Urinary bladder (tissue), 4 donors: ENCODE data around the gene DYSF. TPM values are rescaled to one million over a fixed set of nuclear protein-coding genes. Genes with fewer than 3 reads are reported as not detected.

ENCODE experiments used
- DNase-seq: peaks from one replicate; pipeline ENCODE4 v3.0.0-alpha.2; 2015; ENCODE audit errors: extremely low spot score
- H3K27ac ChIP-seq: one replicate; pipeline ENCODE4 v1.5.1; 2013; ENCODE audit warnings: low read depth, mild to moderate bottlenecking, moderate library complexity
- H3K36me3 ChIP-seq: one replicate; pipeline ENCODE4 v1.6.1; 2013; ENCODE audit warnings: mild to moderate bottlenecking, moderate library complexity; ENCODE audit not compliant: insufficient read depth
- H3K4me1 ChIP-seq: one replicate; pipeline ENCODE4 v1.6.1; 2013; ENCODE audit warnings: mild to moderate bottlenecking, moderate library complexity; ENCODE audit not compliant: insufficient read depth
- H3K4me3 ChIP-seq: one replicate; pipeline ENCODE4 v1.5.1; 2013; ENCODE audit warnings: low read depth, low read length
- WGBS: extraction: QIAGEN DNeasy Blood & Tissue Kit; methylation state at CpG from one replicate; pipeline ENCODE4 v1.1.7; 2013; 5-methylcytosine and 5-hydroxymethylcytosine counted together
- polyA plus RNA-seq: library from polyadenylated mRNA; stranded (reverse); fragments of 200-250 nt; gene quantifications from one replicate; pipeline ENCODE4 v1.2.3, GENCODE V29; 2013
- total RNA-seq: library from RNA; depleted of rRNA; stranded (reverse); fragments of >200 nt; gene quantifications from one replicate; pipeline ENCODE4 v1.2.3, GENCODE V29; 2014
- donor health status: healthy with polysubstance abuse.
- donor health status: healthy.

Gene DYSF
- total and polyA plus RNA-seq, 2 donors = 19.0 to 22.9 TPM

GRCh38 chr2:71602581-71602980 is 149.2 kb downstream of the DYSF start:
- no peak for DNase-seq
- no peaks in the 10 kb centered on the region for H3K4me1 ChIP-seq
- 79% methylated on average over 5 of the region's 5 CpGs for WGBS
- H3K4me3 ChIP-seq = no peak overlapping the region
- H3K36me3 ChIP-seq = no peaks in the 10 kb centered on the region
- H3K27ac ChIP-seq = no peak overlapping the region

DNA sequence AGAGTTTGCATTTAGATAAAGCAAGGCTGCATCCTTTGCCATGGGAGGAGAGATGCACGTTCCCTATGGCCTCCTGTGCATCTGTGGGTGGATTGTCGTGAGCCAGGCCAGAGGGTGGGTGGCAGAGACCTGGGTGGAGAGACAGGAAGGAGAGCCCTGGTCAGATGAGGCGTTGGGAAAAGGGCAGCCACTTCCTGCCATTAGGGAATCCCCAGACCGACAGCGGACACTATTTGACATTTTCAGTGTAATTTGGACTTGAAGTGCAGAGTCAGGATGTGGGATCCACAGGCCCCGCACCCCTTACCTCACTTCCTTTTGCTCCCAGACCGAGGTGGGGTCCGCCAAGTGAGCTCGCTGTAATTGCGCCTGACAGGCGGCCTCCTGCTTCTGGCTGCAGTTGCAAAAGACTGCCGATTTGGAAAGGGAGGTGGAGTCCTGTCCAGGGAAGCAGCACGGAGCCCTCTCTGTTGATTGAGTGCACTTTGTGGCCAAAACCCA is 150.0 kb downstream of the DYSF start:
- no peak overlapping the region for H3K4me3 ChIP-seq
- H3K27ac ChIP-seq = no peak overlapping the region
- H3K4me1 ChIP-seq = no peaks in the 10 kb centered on the region
- no peaks in the 10 kb centered on the region for H3K36me3 ChIP-seq
- no peak for DNase-seq
- 55% methylated on average over 13 of the region's 13 CpGs for WGBS

DNA sequence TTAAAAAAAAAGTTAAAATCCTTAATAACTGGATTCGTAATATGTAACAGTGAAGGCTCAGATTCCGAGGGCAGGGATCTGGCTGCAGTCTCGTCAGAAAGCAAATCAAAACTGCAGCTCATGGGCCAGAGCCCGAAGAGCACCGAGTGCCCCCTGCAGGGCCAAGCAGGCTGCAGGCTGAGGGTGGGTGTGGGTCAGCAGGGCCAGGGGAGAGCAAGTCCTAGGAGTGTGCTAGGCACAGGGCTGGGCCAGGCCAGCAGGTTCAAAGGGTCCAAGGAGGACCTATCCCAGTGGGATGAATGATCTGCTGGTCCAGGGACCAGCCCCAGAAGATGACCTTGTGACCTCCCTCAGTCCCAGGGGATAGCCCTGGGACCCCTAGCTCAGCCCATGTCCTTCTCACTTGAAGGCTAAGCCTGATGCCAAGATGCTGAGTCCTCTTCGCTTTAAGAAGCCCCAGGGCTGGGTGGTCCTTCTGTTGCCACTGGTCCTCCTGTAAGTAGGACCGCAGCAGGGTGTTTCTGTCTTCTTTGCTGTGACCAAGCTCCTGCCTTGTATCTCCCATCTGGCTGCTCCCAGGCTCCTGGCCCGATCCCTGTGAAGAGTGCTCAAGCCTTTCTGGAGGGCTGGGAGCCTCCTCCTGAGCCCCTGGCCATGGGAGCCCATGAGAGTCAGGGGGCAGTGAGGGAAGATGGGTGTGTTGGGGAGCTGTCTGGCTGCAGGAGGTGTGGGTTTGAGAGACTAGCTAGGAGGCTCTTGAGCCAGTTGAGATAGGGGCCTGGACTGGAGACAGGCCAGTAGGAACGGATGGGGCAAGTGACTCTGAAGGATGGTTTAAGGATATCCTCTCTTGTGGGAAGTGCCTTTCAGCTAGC is 150.7 kb downstream of the DYSF start:
- Histone ChIP-seq H3K4me1 (no peaks in the 10 kb centered on the region), H3K4me3 (no peak overlapping the region), H3K36me3 (no peaks in the 10 kb centered on the region), H3K27ac (no peak overlapping the region)
- 77% methylated on average over 9 of the region's 9 CpGs for WGBS
- DNase-seq = no peak

DNA sequence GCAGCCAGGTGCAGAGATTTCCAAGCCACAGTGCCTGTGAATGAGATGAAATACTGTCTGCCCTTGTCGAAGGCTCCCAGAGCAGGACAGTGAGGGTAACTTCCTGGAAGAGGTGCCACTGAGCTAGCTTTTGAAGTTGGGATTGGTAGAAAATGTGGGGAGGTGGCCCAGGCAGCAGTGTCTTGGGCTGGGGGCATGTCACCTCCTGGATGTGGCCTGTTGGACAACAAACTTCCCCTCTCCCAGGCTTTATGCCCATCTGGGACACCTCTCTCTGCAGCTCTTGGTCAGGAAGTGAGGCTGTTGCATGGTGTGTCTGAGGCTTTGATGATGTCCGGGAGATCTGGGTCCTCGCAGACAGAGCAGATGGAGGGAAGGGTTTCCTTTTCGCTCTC is 151.4 kb downstream of the DYSF start:
- 74% methylated on average over 4 of the region's 4 CpGs for WGBS
- no peaks in the 10 kb centered on the region for H3K36me3 ChIP-seq
- no peak for DNase-seq
- H3K4me3 ChIP-seq = no peak overlapping the region
- H3K4me1 ChIP-seq = no peaks in the 10 kb centered on the region
- H3K27ac ChIP-seq = no peak overlapping the region

DNA sequence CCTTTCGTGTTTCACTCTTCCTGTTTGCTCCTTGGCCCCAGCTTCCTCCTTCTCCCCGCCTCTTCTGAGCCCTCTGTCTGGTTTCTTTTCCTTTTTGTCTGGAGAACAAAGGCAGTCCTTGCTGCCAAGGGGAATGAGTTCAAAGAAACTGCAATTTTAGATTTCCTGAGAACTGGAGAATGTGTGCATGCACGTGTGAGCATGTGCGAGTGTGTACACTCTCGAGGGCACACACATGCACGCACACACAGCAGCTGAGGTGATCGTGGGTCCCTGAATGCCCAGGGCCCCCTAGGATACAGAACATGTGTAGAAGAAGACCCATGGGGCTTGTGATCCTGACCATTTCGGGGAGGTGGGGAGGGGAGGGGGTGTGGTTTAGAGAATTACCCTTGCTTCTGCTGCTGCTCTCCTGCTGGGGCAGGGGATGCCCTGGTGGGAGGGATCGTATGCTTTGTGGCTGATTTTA is 151.8 kb downstream of the DYSF start:
- no peak overlapping the region for H3K27ac ChIP-seq
- H3K4me3 ChIP-seq = no peak overlapping the region
- no peak for DNase-seq
- WGBS = 63% methylated on average over 9 of the region's 9 CpGs
- no peaks in the 10 kb centered on the region for H3K36me3 ChIP-seq
- no peaks in the 10 kb centered on the region for H3K4me1 ChIP-seq

DNA sequence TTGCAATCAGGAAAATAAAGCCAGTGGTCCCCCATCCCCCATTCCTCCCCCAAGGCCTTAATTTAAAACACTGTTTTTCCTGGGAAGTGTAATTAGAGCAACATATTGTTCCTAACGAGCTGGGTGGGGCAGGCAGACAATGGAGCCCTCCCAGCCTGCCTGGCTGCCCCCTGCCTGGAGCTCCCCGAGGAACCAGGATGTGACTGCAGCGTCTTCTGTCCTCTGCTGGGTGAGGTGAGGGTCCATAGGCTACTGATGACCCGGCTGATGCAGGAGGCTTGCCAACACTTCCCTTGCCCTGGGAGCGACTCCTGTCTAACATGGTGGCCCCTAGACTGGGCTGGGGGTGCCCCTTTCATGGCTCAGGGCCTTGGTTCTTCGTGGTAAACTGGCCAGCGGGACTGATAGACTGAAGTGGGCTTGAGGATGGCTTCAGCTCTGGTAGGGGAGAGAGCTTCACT is 152.4 kb downstream of the DYSF start:
- DNase-seq = no peak
- Histone ChIP-seq H3K4me3 (no peak overlapping the region), H3K36me3 (no peaks in the 10 kb centered on the region), H3K27ac (no peak overlapping the region), H3K4me1 (no peaks in the 10 kb centered on the region)
- 83% methylated on average over 7 of the region's 7 CpGs for WGBS

GRCh38 chr2:71606244-71606643 is 152.9 kb downstream of the DYSF start:
- Histone ChIP-seq H3K4me3 (no peak overlapping the region), H3K36me3 (no peaks in the 10 kb centered on the region), H3K4me1 (no peaks in the 10 kb centered on the region), H3K27ac (no peak overlapping the region)
- no peak for DNase-seq
- 94% methylated on average over 3 of the region's 3 CpGs for WGBS

- WGBS = 94% methylated on average over 7 of the region's 7 CpGs
- Histone ChIP-seq H3K4me1 (no peaks in the 10 kb centered on the region), H3K4me3 (no peak overlapping the region), H3K36me3 (no peaks in the 10 kb centered on the region), H3K27ac (no peak overlapping the region)
- no peak for DNase-seq
These were observed 154.0 kb downstream of the DYSF start for GRCh38 chr2:71607151-71607889.

GRCh38 chr2:71608034-71608433 is 154.7 kb downstream of the DYSF start:
- 75% methylated on average over 6 of the region's 6 CpGs for WGBS
- no peaks in the 10 kb centered on the region for H3K4me1 ChIP-seq
- no peaks in the 10 kb centered on the region for H3K36me3 ChIP-seq
- no peak overlapping the region for H3K4me3 ChIP-seq
- H3K27ac ChIP-seq = no peak overlapping the region
- DNase-seq = no peak

DNA sequence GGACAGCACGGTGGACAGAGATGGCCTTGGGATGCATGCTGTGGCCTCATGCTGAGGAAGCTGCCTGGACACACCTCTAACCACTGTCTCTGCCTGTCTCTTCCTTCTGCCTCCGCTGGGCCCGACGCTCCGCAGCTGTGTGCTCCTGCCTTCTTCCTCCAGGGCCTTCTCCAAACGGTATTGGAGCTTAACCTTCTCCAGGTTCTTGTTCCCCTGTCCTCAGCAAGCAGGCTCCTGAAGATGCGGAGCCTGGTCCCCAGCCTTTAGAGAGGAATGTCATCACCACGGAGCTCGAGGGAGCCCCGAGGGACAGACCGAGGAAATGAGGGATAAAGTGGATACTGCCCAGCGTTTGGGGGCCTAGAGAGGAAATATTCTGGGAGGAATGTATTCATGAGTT is 155.1 kb downstream of the DYSF start:
- Histone ChIP-seq H3K36me3 (no peaks in the 10 kb centered on the region), H3K27ac (no peak overlapping the region), H3K4me1 (no peaks in the 10 kb centered on the region), H3K4me3 (no peak overlapping the region)
- 70% methylated on average over 12 of the region's 12 CpGs for WGBS
- no peak for DNase-seq

DNA sequence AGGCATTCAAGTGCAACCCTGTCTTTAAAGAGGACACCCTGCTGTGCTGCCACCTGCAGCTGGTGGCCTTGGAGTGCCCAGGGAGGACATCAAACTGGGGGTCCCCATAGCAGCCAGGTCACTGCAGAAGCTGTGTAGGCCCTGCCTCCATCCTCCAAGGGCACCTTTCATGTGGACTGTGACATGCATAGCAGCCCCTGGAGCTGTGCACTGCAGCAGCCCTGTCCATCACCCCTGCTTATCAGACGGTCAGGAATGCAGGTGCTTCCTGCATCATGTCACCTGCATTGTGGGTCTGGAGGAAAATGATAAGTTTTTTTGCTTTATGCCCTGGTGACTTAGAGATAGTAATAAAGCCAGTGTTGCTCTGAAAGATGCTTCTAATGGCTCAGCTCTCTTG is 155.7 kb downstream of the DYSF start:
- H3K27ac ChIP-seq = no peak overlapping the region
- no peak overlapping the region for H3K4me3 ChIP-seq
- 60% methylated on average over 1 of the region's 1 CpG for WGBS
- DNase-seq = no peak
- H3K36me3 ChIP-seq = no peaks in the 10 kb centered on the region
- no peaks in the 10 kb centered on the region for H3K4me1 ChIP-seq

- Histone ChIP-seq H3K36me3 (no peaks in the 10 kb centered on the region), H3K27ac (no peak overlapping the region), H3K4me1 (no peaks in the 10 kb centered on the region), H3K4me3 (no peak overlapping the region)
- WGBS = 87% methylated on average over 5 of the region's 5 CpGs
- no peak for DNase-seq
These were observed 156.1 kb downstream of the DYSF start for GRCh38 chr2:71609441-71609840.

DNA sequence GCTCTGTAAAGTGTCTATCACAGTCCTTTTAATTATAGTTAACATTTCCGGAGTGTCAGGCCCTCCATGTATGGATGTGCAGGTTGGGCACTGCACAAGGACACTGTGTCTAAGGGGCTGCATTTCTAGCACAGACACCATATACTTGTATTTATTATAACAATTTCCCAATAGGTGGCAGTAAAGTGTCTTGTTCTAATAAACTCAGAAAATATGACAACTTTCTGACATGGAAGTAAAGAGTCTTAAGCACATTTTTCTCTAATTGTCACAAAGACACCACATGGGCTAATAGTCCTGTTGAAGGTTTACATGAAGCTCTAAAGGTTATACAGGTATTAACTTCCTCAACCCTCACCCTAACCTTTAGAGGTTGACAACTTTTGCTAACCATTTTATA is 156.6 kb downstream of the DYSF start:
- no peak for DNase-seq
- WGBS = 65% methylated on average over 1 of the region's 1 CpG
- Histone ChIP-seq H3K27ac (no peak overlapping the region), H3K36me3 (no peaks in the 10 kb centered on the region), H3K4me1 (no peaks in the 10 kb centered on the region), H3K4me3 (no peak overlapping the region)

GRCh38 chr2:71610671-71611070 is 157.3 kb downstream of the DYSF start:
- Histone ChIP-seq H3K4me3 (no peak overlapping the region), H3K4me1 (no peaks in the 10 kb centered on the region), H3K27ac (no peak overlapping the region), H3K36me3 (no peaks in the 10 kb centered on the region)
- no peak for DNase-seq
- WGBS = 91% methylated on average over 7 of the region's 7 CpGs
